Forelimb muscle (tissue), 1 donor: ENCODE measurements around the gene LILRA5. TPM values are rescaled to one million over a fixed set of nuclear protein-coding genes. Genes with fewer than 3 reads are reported as not detected.
"Not testable (repeated sequence)": the region's sequence is repeated elsewhere in the genome, so short reads cannot be mapped to it uniquely, and the experiment has no call there.

Experiments
- DNase-seq: peaks from one replicate; pipeline ENCODE4 v3.0.0-alpha.2; 2013; ENCODE audit warnings: low read depth
- polyA plus RNA-seq: library from polyadenylated mRNA; unstranded; fragments of 120-200 nt; gene quantifications from one replicate; pipeline ENCODE4 v1.2.1, GENCODE V29; 2013; ENCODE audit not compliant: insufficient read length

The LILRA5 gene
- polyA plus RNA-seq, 1 donor, result 0.44 TPM

DNA sequence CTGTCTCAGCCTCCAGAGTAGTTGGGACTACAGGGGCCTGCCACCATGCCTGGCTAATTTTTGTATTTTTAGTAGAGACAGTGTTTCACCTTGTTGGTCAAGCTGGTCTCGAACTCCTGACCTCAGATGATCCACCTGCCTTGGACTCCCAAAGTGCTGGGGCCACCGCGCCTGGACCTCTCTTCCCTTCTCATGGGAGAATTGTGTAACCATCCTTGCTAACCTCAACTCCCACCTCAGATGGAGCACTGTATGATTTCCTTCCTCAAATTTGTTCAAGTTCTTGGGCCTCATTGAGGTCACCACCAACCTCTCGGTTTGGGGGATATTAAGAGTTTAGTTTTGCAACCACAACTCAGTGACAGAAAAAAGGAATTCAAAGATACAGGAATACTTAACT is 10.7 kb downstream of the LILRA5 start:
- DNase-seq, result no peak

DNA sequence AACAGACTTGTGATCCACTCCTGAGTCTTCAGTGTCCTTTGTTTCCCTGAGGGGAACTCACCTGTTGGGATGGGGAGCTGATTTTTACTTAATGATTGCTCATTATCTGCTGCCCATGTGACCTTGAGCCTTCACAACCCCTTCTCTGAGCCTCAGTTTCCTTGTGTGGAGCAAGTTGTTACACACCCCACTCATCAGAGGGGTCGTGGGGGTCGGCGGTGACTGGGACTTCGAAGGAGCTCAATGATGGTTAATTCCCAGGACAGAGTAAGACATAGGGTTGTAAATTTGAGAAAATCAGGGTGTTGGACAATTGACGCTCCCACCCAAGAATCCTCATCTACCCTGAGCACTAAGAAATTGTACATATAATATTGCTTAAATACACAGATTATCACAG is 13.5 kb downstream of the LILRA5 start:
- DNase-seq, result no peak

DNA sequence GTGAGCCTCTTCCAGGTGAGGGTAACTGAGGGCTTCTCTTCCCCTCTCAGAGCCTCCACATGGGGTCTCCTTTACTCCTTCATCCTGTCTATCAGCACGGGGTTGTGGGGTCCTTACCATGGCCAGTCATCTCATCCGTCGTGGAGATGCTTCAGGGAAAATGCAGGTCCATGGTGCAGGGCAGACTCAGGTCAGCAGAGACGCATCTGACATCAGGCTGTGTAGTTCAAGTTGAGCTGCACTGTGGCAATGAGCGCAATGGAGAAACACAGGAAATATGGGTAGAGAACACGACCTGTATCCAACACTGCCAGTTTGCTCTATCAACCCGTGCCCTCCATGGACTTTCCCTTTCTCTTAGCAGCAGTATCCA is 13.9 kb downstream of the LILRA5 start:
- DNase-seq, result no peak

DNA sequence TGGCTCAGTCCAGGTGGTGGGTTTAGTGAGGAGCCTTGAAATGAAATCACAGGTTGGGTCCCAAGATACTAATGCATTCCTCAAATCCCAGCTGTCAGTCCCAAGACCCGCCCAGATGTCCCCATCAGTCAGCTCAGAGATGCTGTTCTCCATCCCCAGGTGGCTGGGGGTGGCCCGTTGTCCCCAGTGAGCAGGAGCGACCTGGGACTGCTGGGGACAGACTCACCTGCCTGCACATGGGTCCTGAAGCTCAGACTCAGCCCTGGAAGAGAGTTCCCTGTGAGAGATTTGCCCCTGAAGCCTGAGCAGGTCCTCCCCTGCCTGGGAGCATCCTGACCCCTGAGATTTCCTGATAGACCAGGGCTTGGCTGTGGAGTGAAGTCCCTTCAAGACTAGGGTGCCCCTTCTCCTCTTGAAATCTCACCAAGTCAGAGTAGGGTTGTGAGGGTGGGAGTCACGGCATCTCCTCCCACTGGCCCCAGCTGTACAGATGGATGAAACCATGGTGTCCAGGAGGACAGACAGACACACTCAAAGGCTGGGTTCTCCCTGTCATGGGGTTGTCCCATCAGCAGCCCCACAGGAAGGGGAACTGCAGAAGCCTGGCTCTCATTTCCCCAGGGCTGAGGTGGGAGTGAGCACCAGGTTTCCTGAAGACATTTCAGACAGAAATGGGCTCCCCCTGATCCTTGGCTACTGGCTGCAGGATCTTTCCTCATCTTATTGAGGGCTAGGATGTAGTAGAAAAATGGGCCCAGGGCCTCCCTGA is 14.4 kb downstream of the LILRA5 start:
- no peak for DNase-seq

DNA sequence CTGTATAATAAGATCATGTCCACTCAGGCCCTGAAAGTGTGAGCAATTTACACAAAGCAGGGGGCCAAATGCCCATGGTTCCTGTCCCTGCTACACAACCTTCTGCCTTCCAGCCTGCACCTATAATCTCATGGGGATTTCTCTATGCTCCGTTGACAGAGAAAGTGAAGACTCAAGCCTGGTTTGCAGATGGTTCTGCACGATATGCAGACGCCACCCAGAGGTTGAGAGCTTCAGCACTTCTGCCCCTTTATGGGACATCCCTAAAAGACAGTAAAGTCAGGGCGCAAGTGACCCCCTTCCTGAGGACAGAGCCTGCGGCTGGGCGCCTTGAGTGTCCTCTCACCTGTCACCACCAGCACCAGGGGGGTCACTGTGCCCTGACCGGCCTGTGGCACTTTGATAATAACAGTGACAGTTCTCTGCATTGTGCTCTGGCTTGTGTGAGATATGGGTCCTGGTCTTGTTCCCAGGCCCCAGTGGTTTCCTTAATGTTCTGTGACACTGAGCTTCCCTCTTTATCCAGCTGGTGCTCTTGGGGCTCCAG is 15.1 kb downstream of the LILRA5 start:
- DNase-seq, result no peak

DNA sequence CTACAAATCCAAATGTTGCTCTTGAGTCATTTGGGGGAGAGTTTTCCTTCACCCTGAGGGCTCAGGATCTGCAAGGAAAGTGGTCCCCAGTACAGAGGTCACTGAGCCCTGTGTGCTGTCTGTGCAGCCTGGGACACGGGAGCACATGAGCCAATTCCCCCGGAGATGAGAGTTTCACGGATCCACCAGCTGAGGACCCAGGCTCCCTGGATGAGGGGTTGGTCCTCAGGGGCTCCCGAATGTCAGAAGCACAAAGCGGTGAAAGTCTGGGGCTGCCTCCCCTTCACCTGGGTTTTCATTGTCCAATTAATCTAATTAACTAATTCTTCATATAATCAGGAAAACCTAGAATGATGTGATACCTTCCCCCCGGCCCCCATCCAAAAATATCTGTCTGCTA is 18.4 kb downstream of the LILRA5 start:
- no peak for DNase-seq

DNA sequence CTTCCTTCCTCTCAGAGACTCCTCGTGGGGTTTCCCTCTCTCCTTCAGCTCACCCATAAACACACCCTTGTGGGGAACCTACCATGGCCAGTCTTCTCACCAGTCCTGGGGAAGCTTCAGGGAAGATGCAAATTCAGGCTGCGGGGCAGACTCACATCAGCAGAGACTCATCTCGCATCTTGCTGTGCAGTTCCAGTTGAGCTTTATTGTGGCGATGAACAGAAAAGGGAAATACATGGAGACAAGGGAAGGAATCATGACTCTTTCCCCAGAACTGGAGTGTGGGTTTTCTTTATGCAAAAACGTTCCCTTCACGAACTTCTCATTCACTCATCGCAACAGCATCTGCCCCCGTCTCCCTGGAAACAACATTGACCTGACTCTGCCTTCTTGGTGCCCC is 23.8 kb downstream of the LILRA5 start:
- DNase-seq, result not testable (repeated sequence)

DNA sequence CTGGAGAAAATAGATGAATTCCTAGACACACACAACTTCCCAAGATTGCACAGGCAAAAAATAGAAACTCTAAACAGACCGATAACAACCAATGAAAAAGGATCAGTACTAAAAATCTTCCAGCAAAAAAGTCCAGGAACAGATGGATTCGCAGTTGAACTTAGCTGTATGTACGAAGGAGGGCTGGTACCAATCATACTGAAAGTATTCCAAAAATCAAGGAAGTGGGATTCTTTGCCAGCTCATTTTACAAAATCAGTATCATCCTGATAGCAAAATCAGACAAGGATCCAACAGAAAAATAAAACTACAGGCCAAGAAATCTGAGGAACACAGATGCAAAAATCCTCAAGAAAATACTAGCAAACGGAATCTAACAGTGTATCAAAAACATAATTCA is 25.5 kb downstream of the LILRA5 start:
- DNase-seq, result no peak

DNA sequence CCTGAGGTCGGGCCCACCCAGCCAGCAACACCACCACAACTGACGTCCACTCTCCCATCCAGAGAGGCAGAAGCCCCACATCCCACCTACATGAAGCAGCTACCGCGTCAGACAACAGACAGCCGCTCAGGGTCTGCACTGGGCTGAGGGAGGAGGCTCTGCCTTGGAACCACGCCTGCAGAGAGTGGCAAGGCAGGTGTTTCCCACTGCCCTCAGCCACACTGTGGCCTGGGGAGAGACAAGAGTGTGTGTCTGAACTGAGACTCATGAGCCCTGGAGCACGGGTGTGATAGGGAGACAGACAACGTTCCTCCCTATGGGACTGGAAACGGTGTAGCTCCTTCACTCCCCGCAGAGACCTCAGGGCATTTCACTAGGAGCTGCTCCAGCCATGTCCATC is 26.7 kb downstream of the LILRA5 start:
- not testable (repeated sequence) for DNase-seq

DNA sequence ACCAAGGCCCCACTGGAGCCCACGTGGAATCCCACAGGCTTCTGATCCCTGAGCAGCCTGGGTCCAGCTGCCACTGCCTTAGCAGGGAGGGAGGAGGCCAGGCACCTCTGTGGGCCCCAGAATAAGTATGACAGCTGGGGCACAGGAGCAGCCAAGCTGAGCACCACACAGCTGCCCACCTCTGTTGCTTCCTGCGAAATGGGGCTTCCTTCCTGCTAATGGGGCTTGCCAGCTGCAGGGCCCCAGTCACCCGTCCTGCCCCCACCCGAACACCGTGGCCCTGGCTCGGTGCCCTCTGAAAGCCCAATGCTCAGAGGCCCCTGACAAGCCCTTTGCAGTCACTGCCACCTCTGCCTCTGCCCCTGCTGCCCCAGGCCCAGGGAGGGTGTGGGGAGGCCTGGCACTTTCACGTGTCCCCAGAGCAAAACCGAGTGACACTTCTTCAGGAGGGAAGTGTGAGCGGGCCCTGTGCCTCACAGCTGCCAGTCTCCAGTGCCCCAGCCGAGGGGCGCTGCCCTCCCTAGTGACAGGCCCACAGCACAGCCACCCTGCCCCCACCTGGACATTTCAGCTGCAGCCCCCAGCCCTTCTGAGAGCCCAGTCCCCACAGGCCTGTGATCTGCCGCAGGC is 27.4 kb downstream of the LILRA5 start:
- not testable (repeated sequence) for DNase-seq

DNA sequence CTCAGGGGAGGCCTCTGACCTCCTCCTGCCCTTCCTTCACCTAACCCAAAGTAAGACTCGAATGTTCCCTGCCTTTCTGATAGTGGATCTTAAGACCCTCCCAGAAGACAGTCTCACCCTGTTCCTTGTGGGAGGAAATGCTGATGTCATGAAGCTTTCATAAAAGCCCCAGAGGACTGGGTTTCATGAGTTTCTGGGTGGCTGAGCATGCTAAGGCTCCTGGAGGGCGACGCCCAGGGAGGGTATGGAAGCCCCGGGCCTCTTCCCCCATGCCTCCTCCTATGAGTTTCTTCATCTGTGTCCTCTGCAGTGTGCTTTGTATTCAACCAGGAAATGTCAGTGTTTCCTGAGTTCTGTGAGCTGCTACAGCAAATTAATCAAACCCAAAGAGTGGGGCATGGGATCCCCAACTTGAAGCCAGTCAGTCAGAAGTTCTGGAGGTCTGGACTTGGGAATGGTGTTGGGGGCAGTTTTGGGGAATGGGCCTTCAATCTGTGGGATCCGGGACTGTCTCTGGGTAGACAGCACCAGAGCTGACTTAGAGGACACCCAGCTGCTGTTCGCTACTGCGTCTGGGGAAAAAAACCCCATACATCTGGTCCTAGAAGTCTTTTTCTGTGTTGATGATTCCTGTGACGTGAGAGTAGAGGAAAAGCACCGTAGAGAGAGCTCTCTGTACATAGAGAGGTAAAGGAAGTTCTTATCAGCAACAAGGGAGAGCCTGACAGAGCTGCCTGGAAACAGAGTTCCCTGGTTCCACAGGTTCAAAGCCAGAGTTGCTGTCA is 30.1 kb downstream of the LILRA5 start:
- no peak for DNase-seq

DNA sequence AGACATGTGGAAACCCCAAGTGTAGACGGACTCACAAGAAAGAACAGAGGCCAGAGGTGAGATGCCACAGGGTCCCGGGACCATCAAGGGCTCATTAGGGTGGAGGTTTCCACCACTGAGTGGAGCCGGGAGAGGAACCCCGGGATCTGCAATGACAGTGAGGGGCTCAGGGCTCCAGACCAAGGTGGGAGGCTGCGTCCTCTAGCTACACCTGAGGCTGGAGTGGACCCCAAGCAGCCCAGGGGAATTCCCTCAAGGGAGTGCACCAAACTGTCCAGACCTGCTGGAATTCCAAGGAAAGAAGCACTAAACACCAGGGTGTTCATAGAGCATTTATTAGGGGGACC is 31.3 kb downstream of the LILRA5 start:
- not testable (repeated sequence) for DNase-seq

DNA sequence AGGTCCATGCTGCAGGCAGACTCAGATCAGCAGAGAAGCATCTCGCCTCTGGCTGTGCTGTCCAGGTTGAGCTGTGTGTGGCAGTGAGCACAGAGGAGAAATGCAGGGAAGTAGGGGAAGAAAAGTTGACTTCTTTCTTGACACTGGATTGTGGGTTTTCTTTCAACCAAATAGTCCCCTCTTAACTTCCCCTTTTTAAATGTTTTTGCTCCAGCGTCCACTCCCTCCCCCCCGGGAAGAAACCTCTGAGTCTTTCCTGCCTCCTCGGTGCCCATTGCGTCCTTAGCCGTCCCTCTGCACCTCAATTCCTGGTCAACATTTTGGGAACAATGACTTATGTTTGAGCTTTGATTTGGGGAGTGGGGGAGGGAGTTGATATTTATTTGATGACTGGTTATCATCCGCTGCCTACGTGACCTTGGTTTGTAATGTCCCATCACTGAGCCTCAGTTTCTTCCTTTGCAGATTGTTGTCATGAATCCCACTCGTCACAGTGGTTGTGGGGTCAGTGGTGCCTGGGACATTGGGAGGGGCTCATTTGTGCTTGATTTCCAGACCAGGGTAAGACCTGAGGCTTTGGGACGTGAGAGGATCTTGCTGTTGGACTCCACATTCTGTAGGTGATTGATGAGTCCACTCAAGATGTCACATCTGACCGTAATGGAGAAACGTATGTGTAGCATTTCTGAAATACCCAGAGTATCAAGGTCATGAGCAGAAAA is 31.8 kb downstream of the LILRA5 start, which contains the start of gene LILRB2:
Gene LILRB2, minus strand, starts transcription at position 104 of the 722 bp plus-strand sequence. CDS start 614 bp downstream, outside the sequence.
- no peak for DNase-seq

DNA sequence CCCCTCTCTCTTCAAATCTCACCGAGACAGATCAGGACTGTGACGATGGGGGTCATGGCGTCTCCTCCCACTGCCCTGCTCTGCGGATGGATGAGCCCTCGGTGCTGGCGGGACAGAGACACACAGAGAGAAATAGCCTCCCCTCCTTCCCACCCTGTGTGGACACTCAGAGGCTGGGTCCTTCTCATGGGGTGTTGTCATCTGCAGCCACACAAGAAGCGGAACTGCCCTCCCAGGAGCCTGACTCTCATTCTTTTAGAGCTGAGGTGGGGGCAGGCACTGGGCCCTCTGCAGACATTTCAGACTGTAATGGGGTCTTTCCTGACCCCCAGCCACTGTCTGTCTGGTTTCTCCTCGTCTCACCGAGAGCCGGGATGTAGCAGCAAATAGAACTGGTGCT is 32.5 kb downstream of the LILRA5 start:
- not testable (repeated sequence) for DNase-seq

DNA sequence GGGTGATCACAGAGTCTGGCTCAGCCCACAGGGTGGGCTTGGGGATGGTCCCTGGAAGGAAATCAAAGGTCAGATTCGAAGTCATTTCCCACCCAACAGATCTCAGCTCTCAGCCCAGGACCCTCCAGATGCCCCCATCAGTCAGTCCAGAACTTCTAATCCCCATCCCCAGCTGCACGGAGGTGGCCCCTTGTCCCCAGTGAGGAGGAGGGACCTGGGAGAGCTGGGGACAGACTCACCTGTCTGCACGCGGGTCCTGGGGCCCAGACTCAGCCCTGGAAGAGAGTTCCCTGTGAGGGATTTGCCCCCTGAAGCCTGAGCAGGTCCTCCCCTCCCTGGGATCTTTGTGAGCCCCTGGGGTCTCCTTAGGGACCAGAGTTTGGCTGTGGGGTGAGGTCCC is 32.9 kb downstream of the LILRA5 start:
- not testable (repeated sequence) for DNase-seq

DNA sequence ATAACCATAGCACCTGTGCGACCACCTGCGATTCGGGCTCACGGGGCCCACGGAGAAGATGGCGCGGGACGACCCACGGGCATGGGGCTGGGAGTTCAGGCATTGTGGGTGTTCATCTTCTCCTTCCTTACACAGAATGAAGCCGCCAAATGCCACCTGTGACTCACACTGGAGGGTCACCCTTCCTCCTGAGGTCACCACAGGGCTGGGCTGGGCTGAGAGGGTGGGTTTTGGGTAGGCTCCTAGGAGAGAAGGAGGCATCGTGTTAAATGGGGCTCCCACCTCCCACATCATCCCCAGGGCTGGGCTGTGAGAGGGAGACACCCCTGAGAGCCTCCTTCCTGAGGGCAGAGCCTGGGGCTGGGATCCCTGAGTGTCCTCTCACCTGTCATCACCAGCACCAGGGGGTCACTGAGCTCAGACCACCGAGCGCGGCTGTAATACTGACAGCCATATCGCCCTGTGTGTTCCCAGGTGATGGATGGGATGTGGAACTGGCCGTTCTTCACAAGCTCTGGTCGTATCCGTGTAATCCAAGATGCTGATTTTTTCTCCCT is 33.5 kb downstream of the LILRA5 start:
- no peak for DNase-seq

DNA sequence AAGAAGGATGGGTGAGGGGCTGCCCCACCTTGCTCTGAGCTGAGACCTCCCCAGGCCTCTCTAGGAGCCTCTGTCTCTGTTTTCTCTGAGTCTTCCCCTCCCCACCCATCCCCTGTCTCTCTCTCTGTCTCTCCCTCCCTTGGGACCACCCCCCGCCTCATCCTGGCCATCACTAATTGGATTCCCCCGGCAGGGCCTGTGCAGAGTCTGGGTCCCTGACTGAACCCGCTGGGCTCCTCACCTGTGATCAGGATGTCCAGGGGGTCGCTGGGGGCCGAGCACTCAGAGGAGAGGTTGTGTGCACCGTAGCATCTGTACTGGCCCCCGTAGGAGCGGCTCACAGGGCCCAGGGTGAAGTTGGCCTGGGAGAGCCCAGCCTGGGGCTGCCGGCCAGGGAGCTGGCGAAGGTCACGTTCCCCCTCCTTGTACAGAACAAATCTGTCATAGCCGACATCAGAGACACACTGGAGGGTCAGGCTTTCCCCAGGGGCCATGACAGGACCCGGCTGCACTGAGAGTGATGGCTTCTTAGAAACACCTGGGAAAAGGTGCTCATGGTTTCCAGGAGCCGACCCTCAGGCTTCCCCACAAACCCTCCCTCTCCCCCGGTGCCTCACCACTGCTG is 34.3 kb downstream of the LILRA5 start:
- not testable (repeated sequence) for DNase-seq

DNA sequence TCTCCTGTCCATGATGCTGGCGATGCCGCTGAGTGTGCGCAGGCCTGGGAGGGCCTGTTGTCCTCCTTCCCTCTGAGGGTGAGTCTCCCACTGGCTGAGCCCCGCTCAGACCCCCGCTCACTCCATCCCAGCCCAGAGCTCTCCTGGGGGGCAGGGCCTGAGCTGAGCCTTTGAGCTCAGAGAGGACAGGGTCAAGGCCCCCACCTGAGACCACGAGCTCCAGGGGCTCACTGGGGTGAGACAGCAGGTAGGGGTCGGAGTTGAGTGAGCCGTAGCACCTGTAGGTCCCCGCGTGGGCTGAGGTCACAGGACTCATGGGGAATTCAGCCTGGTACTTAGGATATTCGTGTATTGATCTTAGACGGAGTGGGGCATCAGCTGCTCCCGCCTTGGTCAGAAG is 34.9 kb downstream of the LILRA5 start:
- DNase-seq, result not testable (repeated sequence)

DNA sequence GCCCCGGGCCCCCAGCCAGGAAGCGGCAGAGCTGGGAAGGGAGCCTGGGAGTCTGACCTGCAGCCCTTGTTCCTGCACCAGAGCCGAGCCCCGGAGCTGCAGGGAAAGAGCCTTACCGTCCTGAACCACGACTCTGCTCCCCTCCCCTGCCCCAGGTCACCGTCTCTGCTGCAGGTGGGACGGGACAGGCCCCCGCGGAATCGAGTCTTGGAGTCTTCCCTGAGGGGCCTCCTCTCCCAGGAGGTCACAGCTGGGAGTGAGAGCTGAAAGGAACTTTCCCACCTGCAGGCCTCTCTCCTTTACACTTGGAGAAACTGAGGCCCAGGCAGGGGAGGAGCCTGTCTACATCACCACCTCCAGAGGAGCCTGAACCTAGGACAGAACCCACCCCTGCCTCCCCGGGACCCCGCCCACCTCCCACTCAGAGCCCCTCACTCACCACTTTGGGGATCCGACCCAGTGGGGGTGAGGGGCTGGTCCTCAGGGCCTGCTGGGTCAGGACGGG is 35.8 kb downstream of the LILRA5 start:
- not testable (repeated sequence) for DNase-seq

DNA sequence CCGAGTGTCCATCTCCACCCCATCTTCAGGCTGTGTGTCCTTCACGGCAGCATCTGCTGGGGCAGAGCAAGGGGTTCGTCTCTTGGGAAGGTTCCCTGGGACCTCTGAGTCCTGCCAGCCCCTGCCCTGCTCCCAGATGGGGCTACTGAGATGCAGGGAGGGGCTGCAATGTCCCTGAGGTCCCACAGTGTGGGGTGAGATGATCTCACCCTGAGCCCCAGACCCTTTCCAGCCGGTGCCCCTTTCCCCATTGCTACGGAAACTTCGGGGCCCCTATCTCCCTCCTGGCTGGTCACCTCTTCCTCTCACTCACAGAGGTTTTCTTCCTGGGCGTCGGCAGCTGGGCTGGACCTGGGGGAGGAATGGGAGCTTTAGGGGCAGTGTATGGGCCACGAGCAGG is 37.0 kb downstream of the LILRA5 start:
- DNase-seq, result no peak

DNA sequence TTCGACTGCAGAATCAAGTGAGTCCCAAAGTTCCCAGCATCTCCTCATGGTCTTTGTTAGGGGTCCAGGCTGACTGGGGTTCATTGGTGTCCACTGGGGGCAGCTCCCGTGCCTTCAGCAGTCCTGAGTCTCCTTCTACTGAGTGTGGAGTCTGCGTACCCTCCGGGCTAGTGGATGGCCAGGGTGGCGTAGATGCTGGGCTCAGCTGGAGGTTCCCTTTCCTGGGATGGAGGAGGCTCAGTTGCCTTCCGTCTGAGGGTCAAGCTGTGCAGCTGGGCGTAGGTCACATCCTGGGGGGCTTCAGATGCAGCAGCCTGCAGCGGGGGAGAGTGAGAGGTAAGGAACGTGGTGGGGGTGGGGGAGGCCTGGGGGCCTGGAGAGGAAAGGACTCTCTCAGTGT is 38.5 kb downstream of the LILRA5 start:
- not testable (repeated sequence) for DNase-seq
